ENCODE results near the gene PYGM. TPM values are rescaled to one million over a fixed set of nuclear protein-coding genes. Genes with fewer than 3 reads are reported as not detected.

PYGM gene
- total and polyA plus RNA-seq, 2 of the 8 experiments (the other 6 are each of a cell fraction or from before 2014, with no cell fraction given) = 9.6 to 10.0 TPM

DNA sequence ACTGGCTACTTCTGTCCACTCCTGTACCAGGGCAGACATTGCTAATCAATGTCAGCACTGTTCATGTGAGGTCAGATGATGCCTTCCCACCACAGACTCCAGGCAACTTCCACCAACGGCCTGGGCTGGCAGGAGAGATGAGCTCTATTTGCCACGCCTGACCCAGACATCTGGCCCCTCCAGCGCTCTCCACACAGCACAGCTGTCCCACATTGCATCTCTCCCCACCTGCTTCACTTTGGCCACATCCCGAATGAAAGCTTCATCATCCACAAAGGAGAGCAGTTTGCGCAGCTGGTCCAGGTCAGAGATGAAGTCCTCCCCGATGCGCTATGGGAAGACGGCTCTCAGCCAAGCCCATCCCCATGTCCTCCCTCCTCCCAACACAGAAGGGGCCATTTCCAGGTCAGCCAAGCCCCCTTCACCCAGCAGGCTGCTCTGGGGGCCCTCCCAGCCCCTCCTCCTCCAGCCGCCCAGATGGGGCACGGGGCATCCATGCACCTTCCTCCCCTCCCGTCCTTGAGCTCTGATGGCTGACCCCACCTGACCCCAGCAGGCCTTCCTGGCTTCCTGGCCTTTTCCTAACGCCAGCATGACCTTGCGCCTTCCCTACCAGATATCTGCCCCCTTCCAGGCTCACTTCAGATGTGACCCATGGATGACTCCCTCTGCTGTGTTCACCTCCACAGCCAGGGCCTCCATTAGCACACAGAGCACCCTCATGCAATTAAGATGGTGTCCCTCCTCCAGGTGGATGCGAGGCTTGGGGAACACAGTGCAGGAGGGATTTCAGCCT is 7.4 kb downstream of the PYGM start:
- Histone ChIP-seq H2BK20ac (ENCODE audit: low read length) (no peak overlapping the region), H3K27me3 (replicated peaks in 1 of 4; ENCODE audit: control insufficient read depth in 3 of 4, extremely low read depth in 1 of 4, insufficient read depth in 3 of 4, low read length in 3 of 4) (no peaks in the 10 kb centered on the region), H3K4me2 (ENCODE audit: insufficient read depth in 1 of 2, low read depth in 2 of 2, low read length in 2 of 2) (no peak overlapping the region), H3K56ac (replicated peaks; ENCODE audit: insufficient read length, low read depth, low read length) (no peak overlapping the region), H3K79me1 (ENCODE audit: low read depth, low read length) (no peaks in the 10 kb centered on the region), H2BK15ac (ENCODE audit: low read length) (no peak overlapping the region), H2AFZ (ENCODE audit: low read length) (no peak overlapping the region), H3K4me1 (replicated peaks in 1 of 4; ENCODE audit: control insufficient read depth in 3 of 4, insufficient read depth in 4 of 4, low read length in 3 of 4) (peaks cover 0 to 7% (median 3%) of the 10 kb centered on the region in 4 experiments; a peak in 4 of 7 replicates), H3K79me2 (ENCODE audit: control insufficient read depth in 1 of 2, insufficient read depth in 2 of 2, low read length in 2 of 2) (no peaks in the 10 kb centered on the region), H3K9me3 (ENCODE audit: insufficient read depth in 2 of 2, low read depth in 1 of 2, low read length in 1 of 2) (no peaks in the 10 kb centered on the region), H4K8ac (ENCODE audit: extremely low read depth, insufficient read depth, low read length) (no peak overlapping the region; the same call in 1 of the 2 replicates), H3K27ac (ENCODE audit: low read depth, low read length) (no peak overlapping the region), H4K20me1 (replicated peaks in 1 of 2; ENCODE audit: control insufficient read depth in 1 of 2, insufficient read depth in 2 of 2, low read length in 2 of 2) (no peaks in the 10 kb centered on the region), H2BK5ac (ENCODE audit: low read depth, low read length) (no peak overlapping the region; the same call in 1 of the 2 replicates), H3K9ac (replicated peaks in 1 of 4; ENCODE audit: extremely low read depth in 1 of 4, low read depth in 3 of 4, low read length in 3 of 4) (no peak overlapping the region), H3K14ac (ENCODE audit: insufficient read length) (no peak overlapping the region), H3K23me2 (ENCODE audit: low read depth, low read length) (no peaks in the 10 kb centered on the region), H4K5ac (ENCODE audit: insufficient read length, low read depth, low read length) (no peak overlapping the region), H3K4ac (replicated peaks; ENCODE audit: insufficient read length, low read depth, low read length) (peak overlapping the region; percentile 78), H2AK5ac (ENCODE audit: low read depth, low read length) (no peak overlapping the region), H4K91ac (replicated peaks; ENCODE audit: insufficient read length, low read length) (peak overlapping the region; percentile 17), H2BK120ac (replicated peaks; ENCODE audit: low read depth, low read length) (no peak overlapping the region), H3K36me3 (ENCODE audit: control insufficient read depth in 2 of 4, insufficient read depth in 4 of 4, low read length in 3 of 4) (no peaks in the 10 kb centered on the region; a peak in 1 of 8 replicates), H2BK12ac (ENCODE audit: low read depth, low read length) (peak overlapping the region; percentile 50; the same call in 1 of the 2 replicates), H3K4me3 (ENCODE audit: extremely low read depth in 1 of 4, insufficient read depth in 2 of 4, low read depth in 3 of 4, low read length in 4 of 4) (no peak overlapping the region), H3K23ac (ENCODE audit: insufficient read length) (no peak overlapping the region), H3K18ac (ENCODE audit: extremely low read depth, low read length) (no peak overlapping the region)
- TF ChIP-seq SRF (IDR thresholded peaks at IDR 0.05; ENCODE audit: low read depth, low read length) (no peak), KDM5A (IDR thresholded peaks at IDR 0.05; ENCODE audit: low read length) (no peak), TEAD4 (IDR thresholded peaks at IDR 0.05; ENCODE audit: low read depth, low read length) (no peak), POLR2AphosphoS5 (IDR thresholded peaks at IDR 0.05; ENCODE audit: low read depth, low read length) (no peak), SUZ12 (IDR thresholded peaks at IDR 0.05; ENCODE audit: low read length) (no peak), SP4 (IDR thresholded peaks at IDR 0.05; ENCODE audit: low read length) (no peak), SIX5 (IDR thresholded peaks at IDR 0.05; ENCODE audit: low read depth, low read length) (no peak), E2F6 (IDR thresholded peaks at IDR 0.05) (no peak), JUN (IDR thresholded peaks at IDR 0.05; ENCODE audit: low read depth, low read length) (no peak), NRF1 (IDR thresholded peaks at IDR 0.05; ENCODE audit: low read depth, low read length) (no peak), MAX (IDR thresholded peaks at IDR 0.05) (no peak), EGR1 (IDR thresholded peaks at IDR 0.05; ENCODE audit: borderline replicate concordance, low read depth, low read length) (no peak)
- FAIRE-seq (no peak), DNase-seq (ENCODE audit: low read depth in 1 of 2, low spot score in 2 of 2) (no peak)
- ChIA-PET POLR2A (ENCODE audit: partially characterized antibody) (interaction anchor here (0.6 to 42.9 kb wide), 5 partner anchors 3 to 870 kb away, joined by 3 to 1087 read pairs (median 3); partner anchors contain the start of genes PYGM, RASGRP2 and SF1), CTCF (ENCODE audit: partially characterized antibody) (interaction anchor here (0.7 to 23.7 kb wide), 11 partner anchors 10 to 396 kb away, joined by 3 to 376 read pairs (median 3); partner anchors contain the start of genes PYGM and RASGRP2)
- WGBS, 2 experiments (ENCODE audit: extremely low coverage in 1 of 2, insufficient coverage in 1 of 2, insufficient read length in 1 of 2, insufficient replicate concordance in 2 of 2, low coverage in 1 of 2, low lambda C conversion rate in 2 of 2, missing lambda C conversion rate in 1 of 2) = 88% methylated on average over 13 of the region's 14 CpGs; no CpG with 5 or more reads in 1 of the 2 experiments
